Tibial artery (tissue), 4 donors: ENCODE measurements around the gene INPP5F.

Experiments
- DNase-seq, 2 donors: peaks; one replicate each; pipeline ENCODE4 v3.0.0-alpha.2; 2019
- H3K27ac ChIP-seq, 2 donors: fragments of 200-600 bp; sonication (generic) in 1 of 2; 1 replicate in 1 of 2; 2 replicates in 1 of 2; pipeline ENCODE4 v1.5.1; 2018 to 2019; ENCODE audit warnings: mild to moderate bottlenecking in 1 of 2
- H3K27me3 ChIP-seq, 2 donors: fragments of 200-600 bp; sonication (generic) in 1 of 2; one replicate each; pipeline versions ENCODE4 v1.5.1 to v1.6.0; 2016 to 2019
- H3K36me3 ChIP-seq, 3 donors: fragments of 200-600 bp; sonication (generic) in 2 of 3; one replicate each; pipeline ENCODE4 v1.5.1; 2016 to 2019; ENCODE audit warnings: mild to moderate bottlenecking in 2 of 3
- H3K4me1 ChIP-seq, 4 donors: fragments of 200-600 bp; sonication (generic) in 2 of 4; 1 replicate in 3 of 4; 2 replicates in 1 of 4; pipeline ENCODE4 v1.5.1; 2016 to 2019
- H3K4me3 ChIP-seq, 2 donors: fragments of 200-600 bp; sonication (generic) in 1 of 2; 1 replicate in 1 of 2; 2 replicates in 1 of 2; pipeline ENCODE4 v1.5.1; 2018 to 2019; ENCODE audit warnings: mild to moderate bottlenecking in 2 of 2
- H3K9me3 ChIP-seq, 3 donors: fragments of 200-600 bp; sonication (generic) in 1 of 3; one replicate each; pipeline ENCODE4 v1.5.1; 2016 to 2019
- intact Hi-C: fragments of 100-400 bp; cut with DNase I; formaldehyde crosslinking; loops from one replicate; pipeline ENCODE4 v1.15.0; 2023; ENCODE audit warnings: low total_unique reads
- TF ChIP-seq, protein P1 (sequence below), 2 experiments: fragments of 200-600 bp in 1 of 2; fragments of 450-650 bp in 1 of 2; IDR thresholded peaks; one replicate each; pipeline ENCODE4 v1.5.1; 2017 to 2019; ENCODE audit warnings: antibody characterized with exemption in 2 of 2, mild to moderate bottlenecking in 1 of 2, moderate library complexity in 1 of 2

Gene INPP5F

GRCh38 chr10:119849031-119849789 is 123.4 kb downstream of the INPP5F start:
- TF ChIP-seq, protein P1, sequence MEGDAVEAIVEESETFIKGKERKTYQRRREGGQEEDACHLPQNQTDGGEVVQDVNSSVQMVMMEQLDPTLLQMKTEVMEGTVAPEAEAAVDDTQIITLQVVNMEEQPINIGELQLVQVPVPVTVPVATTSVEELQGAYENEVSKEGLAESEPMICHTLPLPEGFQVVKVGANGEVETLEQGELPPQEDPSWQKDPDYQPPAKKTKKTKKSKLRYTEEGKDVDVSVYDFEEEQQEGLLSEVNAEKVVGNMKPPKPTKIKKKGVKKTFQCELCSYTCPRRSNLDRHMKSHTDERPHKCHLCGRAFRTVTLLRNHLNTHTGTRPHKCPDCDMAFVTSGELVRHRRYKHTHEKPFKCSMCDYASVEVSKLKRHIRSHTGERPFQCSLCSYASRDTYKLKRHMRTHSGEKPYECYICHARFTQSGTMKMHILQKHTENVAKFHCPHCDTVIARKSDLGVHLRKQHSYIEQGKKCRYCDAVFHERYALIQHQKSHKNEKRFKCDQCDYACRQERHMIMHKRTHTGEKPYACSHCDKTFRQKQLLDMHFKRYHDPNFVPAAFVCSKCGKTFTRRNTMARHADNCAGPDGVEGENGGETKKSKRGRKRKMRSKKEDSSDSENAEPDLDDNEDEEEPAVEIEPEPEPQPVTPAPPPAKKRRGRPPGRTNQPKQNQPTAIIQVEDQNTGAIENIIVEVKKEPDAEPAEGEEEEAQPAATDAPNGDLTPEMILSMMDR (IDR thresholded peaks at IDR 0.05) = no peak
- no peaks in the 10 kb centered on the region for H3K4me1 ChIP-seq
- H3K36me3 ChIP-seq = peaks cover 62 to 85% (median 81%) of the 10 kb centered on the region in 3 donors
- no peak for DNase-seq
- no peaks in the 10 kb centered on the region for H3K27me3 ChIP-seq
- H3K27ac ChIP-seq = no peak overlapping the region
- H3K9me3 ChIP-seq = no peaks in the 10 kb centered on the region
- intact Hi-C loops = no loop called here
- no peak overlapping the region for H3K4me3 ChIP-seq

GRCh38 chr10:119849944-119850343 is 124.1 kb downstream of the INPP5F start:
- intact Hi-C loops = loop anchor here (10.0 kb wide), 1 partner anchor 165 kb away; no protein-coding TSS in a partner anchor
- Histone ChIP-seq H3K27ac (no peak overlapping the region), H3K4me1 (no peaks in the 10 kb centered on the region), H3K9me3 (no peaks in the 10 kb centered on the region), H3K27me3 (no peaks in the 10 kb centered on the region), H3K36me3 (peaks cover 56 to 83% (median 77%) of the 10 kb centered on the region in 3 donors), H3K4me3 (no peak overlapping the region)
- TF ChIP-seq, protein P1 (IDR thresholded peaks at IDR 0.05) = no peak
- no peak for DNase-seq

- no peak for DNase-seq
- H3K27me3 ChIP-seq = no peaks in the 10 kb centered on the region
- TF ChIP-seq, protein P1 (IDR thresholded peaks at IDR 0.05) = no peak
- no peaks in the 10 kb centered on the region for H3K4me1 ChIP-seq
- H3K4me3 ChIP-seq = no peak overlapping the region
- H3K36me3 ChIP-seq = peaks cover 44 to 78% (median 64%) of the 10 kb centered on the region in 3 donors
- intact Hi-C loops = loop anchor here (10.0 kb wide), 1 partner anchor 167 kb away; no protein-coding TSS in a partner anchor
- H3K9me3 ChIP-seq = no peaks in the 10 kb centered on the region
- no peak overlapping the region for H3K27ac ChIP-seq
Observed at GRCh38 chr10:119852277-119852676, 126.4 kb downstream of the INPP5F start.

DNA sequence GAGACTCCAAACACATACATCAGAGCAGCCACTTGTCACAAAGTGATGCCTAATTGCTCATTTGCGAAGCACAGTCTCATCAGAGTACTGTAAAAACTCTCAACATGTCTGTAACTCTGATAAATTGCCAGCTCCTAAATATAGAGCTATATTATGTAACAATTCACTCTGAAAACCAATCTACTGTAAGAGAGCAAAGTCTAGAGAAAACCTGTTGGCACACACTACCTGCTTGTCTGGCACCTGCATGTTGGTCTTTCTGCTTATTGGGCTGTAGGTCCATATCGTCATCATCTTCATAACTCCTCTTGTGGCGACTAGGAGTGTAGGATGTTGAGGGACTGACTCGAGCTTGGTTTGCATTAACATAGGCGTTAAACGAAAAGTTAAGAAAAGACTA is 127.0 kb downstream of the INPP5F start:
- H3K36me3 ChIP-seq = peaks cover 41 to 74% (median 59%) of the 10 kb centered on the region in 3 donors
- TF ChIP-seq, protein P1 (IDR thresholded peaks at IDR 0.05) = no peak

GRCh38 chr10:119853574-119853973 is 127.7 kb downstream of the INPP5F start:
- intact Hi-C loops = loop anchor here (10.0 kb wide), 1 partner anchor 169 kb away; no protein-coding TSS in a partner anchor
- Histone ChIP-seq H3K4me3 (no peak overlapping the region), H3K4me1 (no peaks in the 10 kb centered on the region), H3K36me3 (peaks cover 41 to 72% (median 54%) of the 10 kb centered on the region in 3 donors), H3K27me3 (no peaks in the 10 kb centered on the region), H3K9me3 (no peaks in the 10 kb centered on the region), H3K27ac (no peak overlapping the region)
- TF ChIP-seq, protein P1 (IDR thresholded peaks at IDR 0.05) = no peak
- no peak for DNase-seq

More for the DNA sequence above, 127.0 kb downstream of the INPP5F start:
- H3K27ac ChIP-seq = no peak overlapping the region
- H3K9me3 ChIP-seq = no peaks in the 10 kb centered on the region
- intact Hi-C loops = loop anchor here (10.0 kb wide), 1 partner anchor 168 kb away; no protein-coding TSS in a partner anchor
- no peaks in the 10 kb centered on the region for H3K4me1 ChIP-seq
- H3K4me3 ChIP-seq = no peak overlapping the region
- no peak for DNase-seq
- H3K27me3 ChIP-seq = no peaks in the 10 kb centered on the region
